GM12891 (cell line): Measurements from ENCODE around the gene HCFC1.

Experiments
- POLR2AphosphoS5 ChIP-seq: IDR thresholded peaks from 2 replicates; pipeline ENCODE4 v1.6.1; 2011; ENCODE audit warnings: low read depth, low read length, control low read depth
- SPI1 ChIP-seq: IDR thresholded peaks from 2 replicates; pipeline ENCODE4 v1.6.1; 2011; ENCODE audit warnings: low read depth, low read length, control low read depth

- TF ChIP-seq POLR2AphosphoS5 (no peak), SPI1 (no peak)
Measured at GRCh38 chrX:153934762-153935325, 36.8 kb downstream of the HCFC1 start, which contains the start of gene NAA10.
